NCI-H2171 (cell line): Measurements from ENCODE around the gene ZNF121.
A peak's percentile ranks its signal among the peaks of the same experiment; 100 is the strongest.
"Not testable (repeated sequence)": the region's sequence is repeated elsewhere in the genome, so short reads cannot be mapped to it uniquely, and the experiment has no call there.

Source experiments
- DNase-seq: peaks from one replicate; lab custom pipeline; 2025; lab: John Stamatoyannopoulos, UW

The ZNF121 gene

GRCh38 chr19:9584073-9584833, at the start of gene ZNF121:
Gene ZNF121, minus strand, starts transcription at chr19:9584504. Its CDS starts 16,407 bp downstream, at chr19:9568097.
- DNase-seq: peak; percentile 84

DNA sequence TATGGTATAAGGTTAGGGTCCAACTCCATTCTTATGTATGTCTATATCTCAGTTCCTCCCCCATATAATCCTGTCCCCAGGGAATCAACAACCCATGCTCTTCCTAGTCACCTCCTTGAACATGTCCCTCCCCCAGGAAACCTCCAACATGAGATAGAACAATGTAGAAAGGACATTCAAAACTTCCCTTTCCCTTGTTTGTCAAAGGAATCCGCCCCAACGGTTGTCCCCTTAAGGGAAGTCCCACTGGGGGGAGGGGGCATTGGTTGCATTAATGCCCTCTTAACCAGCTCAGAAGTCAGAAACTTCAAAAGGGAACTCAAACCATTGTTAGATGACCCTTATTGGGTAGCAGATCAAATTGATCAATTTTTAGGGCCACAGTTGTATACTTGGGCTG, 43.6 kb upstream of the ZNF121 start:
- no peak for DNase-seq

DNA sequence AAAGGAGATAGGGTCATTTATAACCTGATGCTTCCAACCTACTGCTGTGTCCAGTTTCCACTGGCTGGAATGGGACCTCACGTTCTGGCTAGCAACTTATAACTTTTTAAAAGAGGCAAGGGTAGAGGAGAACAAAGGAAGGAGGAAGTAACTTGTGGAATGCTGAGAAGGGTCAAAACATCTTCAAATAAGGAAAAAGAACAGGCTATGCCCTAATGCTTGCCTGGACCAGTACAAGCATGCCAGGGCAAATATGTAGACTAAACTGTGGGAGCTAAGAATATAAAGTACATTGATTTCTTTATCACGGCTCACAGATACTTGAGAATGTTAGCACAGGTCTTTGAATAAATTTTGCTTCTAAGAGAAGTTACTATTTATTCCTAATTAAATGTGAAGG, 38.2 kb upstream of the ZNF121 start:
- no peak for DNase-seq

DNA sequence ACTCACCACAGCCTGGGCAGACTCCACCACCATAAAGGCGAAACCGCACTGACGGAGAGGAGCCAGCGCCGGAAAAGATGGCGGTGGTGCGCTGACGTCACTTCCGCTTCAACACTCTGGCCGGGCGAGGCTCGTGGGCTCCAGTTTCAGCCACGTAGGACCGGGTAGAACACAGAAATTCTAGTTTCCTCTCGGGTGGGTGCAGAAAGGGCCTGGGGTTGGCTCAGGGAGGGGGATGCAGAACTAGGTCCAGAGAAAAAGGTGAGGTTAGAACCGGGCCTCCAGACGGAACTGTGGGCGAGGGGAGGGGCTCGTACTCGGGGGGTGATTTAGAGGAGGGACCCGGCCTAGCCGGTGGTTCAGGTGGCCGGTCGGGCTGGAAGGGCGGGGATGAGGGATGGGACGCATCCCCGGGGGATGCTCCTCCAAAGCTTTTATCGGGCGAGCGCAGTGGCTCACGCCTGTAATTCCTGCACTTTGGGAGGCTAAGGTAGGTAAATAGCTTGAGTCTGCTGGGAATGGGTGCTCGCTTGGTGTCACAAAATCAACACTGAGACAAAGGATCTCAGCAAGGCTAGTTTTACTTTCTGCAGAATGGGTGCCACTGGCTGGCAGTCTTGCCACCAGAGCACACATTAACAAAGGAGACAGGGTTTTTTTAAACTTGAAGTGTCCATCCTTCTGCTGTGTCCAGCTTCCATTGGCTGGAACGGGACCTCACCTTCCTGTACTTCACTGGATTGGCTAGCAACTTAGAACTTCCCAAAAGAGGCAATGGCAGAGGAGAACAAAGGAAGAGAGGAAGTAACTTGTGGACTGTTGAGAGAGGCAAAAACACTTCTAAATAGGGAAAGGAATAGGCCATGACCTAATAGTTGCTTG, 37.1 kb upstream of the ZNF121 start, which contains the start of gene ZNF561:
TSS of gene ZNF561 (minus strand) at position 77 of the 882 bp plus-strand sequence. CDS start 1,776 bp downstream, outside the sequence.
- DNase-seq: peak; percentile 86

- DNase-seq: no peak
These were observed 36.5 kb upstream of the ZNF121 start for GRCh38 chr19:9620842-9621155.

DNA sequence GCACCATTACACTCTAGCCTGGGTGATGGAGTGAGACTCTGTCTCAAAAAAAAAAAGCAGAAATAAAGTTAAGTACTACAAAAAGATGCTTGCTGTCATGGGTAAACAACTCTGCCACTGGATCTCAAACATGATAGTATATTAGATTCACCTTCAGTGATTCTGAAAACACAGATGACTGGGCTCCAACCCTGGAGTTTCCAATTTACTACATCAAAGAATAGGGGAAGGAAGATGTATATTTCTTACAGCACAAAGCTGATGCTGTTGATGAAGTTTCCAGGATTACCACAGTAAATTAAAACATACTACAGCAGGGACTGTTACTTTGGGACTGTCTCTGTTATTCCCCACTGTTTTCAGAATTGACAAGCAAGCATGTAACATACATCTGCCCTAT, 31.5 kb upstream of the ZNF121 start:
- no peak for DNase-seq

DNA sequence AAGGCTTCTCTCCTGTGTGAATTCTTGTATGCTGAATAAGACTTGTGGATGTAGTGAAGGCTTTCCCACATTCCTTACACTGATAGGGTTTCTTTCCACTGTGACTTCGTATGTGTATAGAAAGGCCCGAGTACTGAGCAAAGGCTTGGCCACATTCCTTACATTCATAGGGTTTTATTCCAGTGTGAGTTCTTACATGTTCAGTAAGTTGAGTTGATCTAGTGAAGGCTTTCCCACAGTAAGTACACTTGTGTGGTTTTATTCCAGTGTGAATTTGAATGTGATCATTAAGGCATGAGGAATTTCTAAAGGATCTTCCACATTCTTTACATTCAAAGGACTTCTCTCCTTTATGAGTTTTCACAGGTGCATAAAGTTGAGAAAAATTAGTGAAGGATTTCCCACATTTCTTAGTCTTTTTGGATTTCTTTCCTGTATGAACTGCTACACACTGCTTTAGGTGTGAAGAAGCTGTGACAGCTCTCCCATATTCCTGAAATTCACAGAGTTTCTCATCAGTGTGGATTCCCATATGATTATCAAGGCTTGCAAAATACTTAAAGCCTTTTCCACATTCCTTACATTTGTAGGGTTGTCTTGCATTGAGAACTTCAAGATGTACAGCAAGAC, 26.3 kb upstream of the ZNF121 start:
- DNase-seq: no peak

- DNase-seq: no peak
These were observed 24.6 kb upstream of the ZNF121 start for GRCh38 chr19:9608912-9609311.

DNA sequence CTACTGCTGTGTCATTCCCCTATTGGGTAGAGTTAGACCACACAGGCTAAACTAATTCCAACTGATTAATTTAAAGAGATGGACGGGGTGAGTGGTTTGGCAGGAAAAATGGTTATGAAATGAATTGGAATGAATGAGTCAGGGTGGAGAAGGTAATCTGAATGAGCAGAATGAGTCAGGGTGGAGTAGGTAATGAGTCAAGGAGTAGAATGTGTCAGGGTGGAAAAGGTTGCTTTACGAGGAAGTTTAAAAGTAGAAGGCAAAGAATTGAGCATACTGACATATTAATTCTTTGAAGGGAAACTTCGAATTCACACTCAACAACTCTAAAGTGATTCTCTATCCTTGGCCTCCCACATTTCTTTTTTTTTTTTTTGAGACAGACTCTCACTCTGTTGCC, 12.7 kb upstream of the ZNF121 start:
- no peak for DNase-seq

GRCh38 chr19:9586764-9587163, 2.5 kb upstream of the ZNF121 start:
- DNase-seq: peak; percentile 25

DNA sequence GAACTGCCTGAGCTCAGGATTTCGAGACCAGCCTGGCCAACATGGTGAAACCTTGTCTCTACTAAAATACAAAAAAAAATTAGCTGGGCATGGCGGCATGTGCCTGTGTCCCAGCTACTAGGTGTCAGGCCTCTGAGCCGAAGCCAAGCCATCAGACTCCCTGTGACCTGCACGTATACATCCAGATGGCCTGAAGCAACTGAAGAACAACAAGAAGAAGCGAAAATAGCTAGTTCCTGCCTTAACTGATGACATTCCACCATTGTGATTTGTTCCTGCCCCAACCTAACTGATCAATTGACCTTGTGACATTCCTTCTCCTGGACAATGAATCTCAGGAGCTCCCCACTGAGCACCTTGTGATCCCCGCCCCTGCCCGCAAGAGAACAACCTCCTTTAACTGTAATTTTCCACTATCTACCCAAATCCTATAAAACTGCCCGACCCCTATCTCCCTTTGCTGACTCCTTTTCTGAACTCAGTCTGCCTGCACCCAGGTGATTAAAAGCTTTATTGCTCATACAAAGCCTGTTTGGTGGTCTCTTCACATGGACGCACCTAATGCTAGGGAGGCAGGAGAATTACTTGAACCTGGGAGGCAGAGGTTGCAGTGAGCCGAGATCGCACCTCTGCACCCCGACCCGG, 2.1 kb downstream of the ZNF121 start:
- not testable (repeated sequence) for DNase-seq

DNA sequence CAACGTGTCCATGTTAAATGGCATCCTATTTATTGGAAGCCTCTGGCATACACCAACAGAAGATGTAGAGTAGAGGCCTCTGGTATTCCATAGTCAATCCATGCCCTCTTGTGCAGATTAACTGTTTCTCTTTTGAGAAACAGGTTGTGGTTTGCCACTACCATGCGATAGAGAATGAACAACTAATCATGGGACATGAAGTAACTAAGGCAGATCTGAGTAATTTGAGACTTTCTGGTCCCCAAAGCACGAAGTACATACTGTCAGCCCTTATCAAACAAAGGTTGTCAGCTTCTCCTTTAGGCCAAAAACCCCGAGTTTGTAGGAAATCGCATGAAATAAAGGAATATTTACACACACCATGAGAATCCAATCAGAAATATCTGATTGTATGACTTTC, 3.6 kb downstream of the ZNF121 start:
- DNase-seq: no peak

DNA sequence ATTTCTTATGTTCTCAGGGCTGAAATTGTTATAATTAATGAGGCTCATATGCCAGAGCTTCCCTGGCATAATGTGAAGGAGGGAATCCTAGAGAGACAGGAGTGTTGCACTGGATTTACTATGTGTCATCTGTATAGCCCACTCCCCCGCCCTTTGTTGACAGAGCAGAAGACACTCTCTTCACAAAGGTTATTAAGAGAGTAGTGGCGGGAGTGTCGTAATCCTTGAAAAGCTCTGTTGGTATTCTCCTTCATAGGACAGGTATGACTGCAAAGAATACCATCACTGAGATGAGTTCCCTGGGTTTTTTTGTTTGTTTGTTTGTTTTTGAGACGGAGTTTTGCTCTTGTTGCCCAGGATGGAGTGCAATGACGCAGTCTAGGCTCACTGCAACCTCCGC, 14.0 kb downstream of the ZNF121 start:
- DNase-seq: no peak

DNA sequence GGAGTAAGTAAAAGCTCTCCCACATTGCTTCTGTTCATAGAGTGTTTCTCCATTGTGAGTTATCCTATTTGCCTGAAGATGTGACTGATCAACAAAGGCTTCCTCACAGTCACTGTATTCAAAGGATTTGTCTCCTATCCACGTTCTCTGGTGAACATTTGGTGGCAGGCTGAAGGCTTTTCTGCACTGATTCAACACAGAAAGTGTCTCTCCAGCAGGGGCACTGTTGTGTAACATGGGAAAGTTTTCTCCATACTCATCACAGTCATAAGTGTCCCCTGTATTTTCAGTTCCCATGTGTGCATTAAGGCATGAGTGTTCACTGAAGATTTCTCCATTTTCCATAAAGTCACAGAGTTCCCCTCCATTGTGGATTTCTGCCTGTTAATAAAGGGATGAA, 17.6 kb downstream of the ZNF121 start:
- no peak for DNase-seq

DNA sequence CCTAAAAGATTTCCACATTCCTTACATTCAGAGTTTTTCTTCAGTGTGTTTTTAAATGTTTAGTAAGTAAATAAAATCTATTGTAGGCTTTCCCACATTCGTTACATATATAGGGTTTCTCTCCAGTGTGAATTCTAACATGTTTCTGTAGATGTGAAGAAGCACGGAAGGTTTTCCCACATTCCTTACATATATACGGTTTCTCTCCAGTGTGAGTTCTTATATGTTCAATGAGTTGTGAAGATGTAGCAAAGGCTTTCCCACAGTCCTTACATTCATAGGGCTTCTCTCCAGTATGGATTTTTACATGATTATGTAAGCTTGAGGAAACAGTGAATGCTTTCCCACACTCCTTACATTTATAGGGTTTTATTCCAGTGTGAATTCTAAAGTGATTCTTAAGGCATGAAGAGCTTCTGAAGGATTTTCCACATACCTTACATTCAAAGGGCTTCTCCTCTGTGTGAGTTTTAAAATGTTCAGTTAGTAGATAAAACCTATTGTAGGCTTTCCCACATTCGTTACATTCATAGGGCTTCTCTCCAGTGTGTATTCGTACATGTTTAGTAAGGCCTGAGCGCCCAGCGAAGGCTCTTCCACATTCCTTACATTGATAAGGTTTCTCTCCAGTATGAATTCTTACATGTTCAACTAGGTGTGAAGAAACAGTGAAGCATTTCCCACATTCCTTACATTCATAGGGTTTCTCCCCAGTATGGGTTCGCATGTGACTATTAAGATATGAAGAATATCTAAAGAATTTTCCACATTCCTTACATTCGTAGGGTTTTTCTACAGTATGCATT, 18.2 kb downstream of the ZNF121 start:
- no peak for DNase-seq

DNA sequence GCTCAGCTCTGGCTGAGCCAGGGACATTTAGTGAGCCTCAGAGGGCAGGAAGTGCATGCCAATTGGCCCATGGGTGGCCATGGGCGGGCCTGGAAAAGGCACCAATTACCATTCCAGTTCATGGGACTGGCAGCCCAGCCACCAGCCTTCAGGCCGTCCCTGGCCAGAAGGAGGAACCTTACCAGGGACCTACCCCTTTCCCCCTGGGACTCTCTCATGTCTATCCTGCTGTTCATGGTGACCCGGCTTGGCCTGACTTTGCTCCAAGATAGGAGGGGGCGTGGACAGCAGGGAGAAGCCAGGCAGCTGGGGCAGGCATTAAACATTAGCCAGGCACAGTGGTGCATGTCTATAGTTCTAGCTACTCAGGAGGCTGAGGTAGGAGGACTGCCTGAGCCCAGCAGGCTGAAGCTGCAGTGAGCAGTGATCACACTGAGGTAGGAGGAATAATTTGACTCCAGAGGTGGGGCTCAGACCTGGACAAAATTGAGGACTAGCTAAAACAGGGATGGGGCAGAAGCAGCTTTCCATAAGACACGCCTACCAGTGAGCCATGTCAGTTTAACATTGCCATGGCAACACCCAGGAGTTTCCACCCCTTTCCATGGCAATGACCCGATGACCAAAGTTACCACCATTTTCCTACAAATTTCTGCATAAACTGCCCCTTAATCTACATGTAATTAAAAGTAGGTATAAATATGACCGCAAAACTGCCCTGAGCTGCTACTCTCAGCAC, 31.6 kb downstream of the ZNF121 start:
- no peak for DNase-seq

GRCh38 chr19:9547870-9548269, 36.4 kb downstream of the ZNF121 start:
- no peak for DNase-seq

DNA sequence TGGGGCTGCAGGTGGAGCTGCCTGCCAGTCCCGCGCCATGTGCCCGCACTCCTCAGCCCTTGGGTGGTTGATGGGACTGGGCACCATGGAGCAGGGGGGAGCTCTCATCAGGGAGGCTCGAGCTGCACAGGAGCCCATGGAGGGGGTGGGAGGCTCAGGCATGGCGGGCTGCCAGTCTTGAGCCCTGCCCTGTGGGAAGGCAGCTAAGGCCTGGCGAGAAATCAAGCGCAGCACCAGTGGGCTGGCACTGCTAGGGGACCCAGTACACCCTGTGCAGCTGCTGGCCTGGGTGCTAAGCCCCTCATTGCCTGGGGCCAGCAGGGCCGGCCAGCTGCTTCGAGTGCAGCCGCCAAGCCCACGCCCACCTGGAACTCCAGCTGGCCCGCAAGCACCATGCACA, 43.0 kb downstream of the ZNF121 start:
- not testable (repeated sequence) for DNase-seq

DNA sequence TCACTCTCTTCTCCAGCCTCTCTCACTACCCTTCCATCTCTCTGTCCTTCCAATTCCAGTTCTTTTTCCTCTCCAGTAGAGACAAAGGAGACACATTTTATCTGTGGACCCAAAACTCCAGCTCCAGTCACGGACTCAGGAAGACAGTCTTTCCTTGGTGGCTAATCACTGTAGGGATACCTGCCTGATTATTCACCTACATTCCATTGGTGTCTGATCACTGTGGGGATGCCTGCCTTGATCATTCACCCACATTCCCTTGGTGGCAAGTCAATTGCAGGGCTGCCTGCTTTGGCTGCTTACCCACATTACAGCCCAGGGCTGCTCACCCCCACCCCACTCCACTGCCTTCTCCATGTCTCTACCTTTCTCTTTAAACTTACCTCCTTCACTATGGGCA, 44.4 kb downstream of the ZNF121 start:
- not testable (repeated sequence) for DNase-seq

- DNase-seq: not testable (repeated sequence)
These were observed 45.1 kb downstream of the ZNF121 start for GRCh38 chr19:9539201-9539600.
